ENCODE data around the gene ACAA2.
"Not testable (repeated sequence)": the region's sequence is repeated elsewhere in the genome, so short reads cannot be mapped to it uniquely, and the experiment has no call there.

Gene ACAA2

GRCh38 chr18:49812286-49813068 is 856 bp downstream of the ACAA2 start:
- TF ChIP-seq, protein P1, sequence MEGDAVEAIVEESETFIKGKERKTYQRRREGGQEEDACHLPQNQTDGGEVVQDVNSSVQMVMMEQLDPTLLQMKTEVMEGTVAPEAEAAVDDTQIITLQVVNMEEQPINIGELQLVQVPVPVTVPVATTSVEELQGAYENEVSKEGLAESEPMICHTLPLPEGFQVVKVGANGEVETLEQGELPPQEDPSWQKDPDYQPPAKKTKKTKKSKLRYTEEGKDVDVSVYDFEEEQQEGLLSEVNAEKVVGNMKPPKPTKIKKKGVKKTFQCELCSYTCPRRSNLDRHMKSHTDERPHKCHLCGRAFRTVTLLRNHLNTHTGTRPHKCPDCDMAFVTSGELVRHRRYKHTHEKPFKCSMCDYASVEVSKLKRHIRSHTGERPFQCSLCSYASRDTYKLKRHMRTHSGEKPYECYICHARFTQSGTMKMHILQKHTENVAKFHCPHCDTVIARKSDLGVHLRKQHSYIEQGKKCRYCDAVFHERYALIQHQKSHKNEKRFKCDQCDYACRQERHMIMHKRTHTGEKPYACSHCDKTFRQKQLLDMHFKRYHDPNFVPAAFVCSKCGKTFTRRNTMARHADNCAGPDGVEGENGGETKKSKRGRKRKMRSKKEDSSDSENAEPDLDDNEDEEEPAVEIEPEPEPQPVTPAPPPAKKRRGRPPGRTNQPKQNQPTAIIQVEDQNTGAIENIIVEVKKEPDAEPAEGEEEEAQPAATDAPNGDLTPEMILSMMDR (IDR thresholded peaks at IDR 0.05; ENCODE audit: low read depth, low read length) = no peak
- H3K4me3 ChIP-seq (ENCODE audit: low read depth, low read length) = peak overlapping the region; percentile 71

DNA sequence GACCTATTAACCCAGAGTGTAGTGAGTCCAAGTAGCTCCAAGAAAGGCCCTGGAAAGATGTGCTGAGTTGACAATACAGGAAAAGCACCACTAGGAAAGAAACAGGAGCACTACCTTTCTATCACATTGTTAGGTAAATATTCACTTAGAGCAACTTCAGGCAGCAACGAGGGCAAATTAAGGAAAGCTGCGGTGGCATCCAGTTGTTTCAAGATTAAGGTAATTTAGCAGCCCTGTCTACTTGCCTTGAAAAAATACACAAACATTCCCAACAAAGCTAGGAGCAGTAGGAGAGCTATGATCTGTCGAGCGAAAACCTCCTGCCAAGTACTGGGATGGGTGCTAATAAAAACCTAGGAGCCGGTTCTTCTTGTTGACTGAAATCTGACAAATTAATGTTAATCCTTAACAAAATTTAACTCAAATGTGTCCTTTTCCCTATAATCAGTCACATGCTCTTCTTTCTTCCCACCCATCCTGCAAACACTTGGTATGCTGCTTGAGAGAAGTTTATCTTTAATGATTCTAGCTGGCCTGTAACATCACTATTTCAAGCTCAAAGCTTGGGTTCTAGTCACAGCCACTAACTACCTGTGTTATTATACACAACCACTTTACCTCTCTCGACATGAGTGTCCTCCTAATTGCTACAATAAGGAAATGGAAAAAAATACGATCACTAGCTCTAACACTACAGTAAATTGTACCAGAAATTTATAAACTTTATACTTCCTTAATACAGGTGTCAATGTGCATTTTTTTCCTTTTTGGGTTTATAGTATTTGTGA is 2.0 kb downstream of the ACAA2 start:
- TF ChIP-seq, protein P1 (IDR thresholded peaks at IDR 0.05; ENCODE audit: low read depth, low read length) = no peak
- no peak overlapping the region for H3K4me3 ChIP-seq (ENCODE audit: low read depth, low read length)

DNA sequence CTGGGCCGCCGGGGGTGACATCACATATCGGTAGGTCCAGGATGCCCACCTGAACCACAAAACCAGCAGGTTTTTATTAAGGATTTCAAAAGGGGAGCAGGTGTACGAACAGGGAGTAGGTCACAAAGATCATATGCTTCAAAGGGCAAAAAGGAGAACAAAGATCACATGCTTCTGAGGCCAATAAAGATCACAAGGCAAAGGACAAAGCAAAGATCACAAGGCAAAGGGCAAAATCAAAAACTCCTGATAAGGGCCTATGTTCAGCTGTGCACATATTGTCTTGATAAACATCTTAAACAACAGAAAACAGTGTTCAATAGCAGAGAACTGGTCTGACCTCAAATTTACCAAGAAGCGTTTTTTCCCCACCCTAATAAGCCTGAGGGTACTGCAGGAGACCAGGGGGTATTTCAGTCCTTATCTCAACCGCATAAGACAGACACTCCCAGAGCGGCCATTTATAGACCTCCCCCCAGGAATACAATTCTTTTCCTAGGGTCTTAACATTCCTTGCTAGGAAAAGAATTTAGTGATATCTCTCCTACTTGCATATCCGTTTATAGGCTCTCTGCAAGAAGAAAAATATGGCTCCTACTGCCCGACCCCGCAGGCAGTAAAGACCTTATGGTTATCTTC is 4.7 kb downstream of the ACAA2 start:
- H3K4me3 ChIP-seq (ENCODE audit: low read depth, low read length) = not testable (repeated sequence)

DNA sequence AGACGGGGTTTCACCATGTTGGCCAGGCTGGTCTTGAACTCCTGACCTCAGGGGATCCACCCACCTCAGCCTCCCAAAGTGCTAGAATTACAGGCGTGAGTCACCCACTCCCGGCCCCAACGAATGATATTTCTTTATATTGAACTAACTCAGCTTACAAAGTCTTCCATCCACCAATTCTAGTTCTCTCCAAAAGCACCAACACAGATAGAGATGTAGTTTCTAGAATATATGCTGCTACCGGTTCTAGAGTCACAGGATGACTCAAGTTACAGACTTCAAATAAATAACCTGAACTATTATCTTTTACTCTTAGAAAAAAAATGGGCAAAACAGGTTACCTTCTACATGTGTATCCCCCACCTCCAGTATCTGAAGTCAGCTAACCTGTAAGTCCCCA is 9.2 kb downstream of the ACAA2 start:
- TF ChIP-seq, protein P1 (IDR thresholded peaks at IDR 0.05; ENCODE audit: low read depth, low read length) = no peak
- H3K4me3 ChIP-seq (ENCODE audit: low read depth, low read length) = no peak overlapping the region

- no peak overlapping the region for H3K4me3 ChIP-seq (ENCODE audit: low read depth, low read length)
- TF ChIP-seq, protein P1 (IDR thresholded peaks at IDR 0.05; ENCODE audit: low read depth, low read length) = no peak
Observed at GRCh38 chr18:49802623-49803022, 10.7 kb downstream of the ACAA2 start.

DNA sequence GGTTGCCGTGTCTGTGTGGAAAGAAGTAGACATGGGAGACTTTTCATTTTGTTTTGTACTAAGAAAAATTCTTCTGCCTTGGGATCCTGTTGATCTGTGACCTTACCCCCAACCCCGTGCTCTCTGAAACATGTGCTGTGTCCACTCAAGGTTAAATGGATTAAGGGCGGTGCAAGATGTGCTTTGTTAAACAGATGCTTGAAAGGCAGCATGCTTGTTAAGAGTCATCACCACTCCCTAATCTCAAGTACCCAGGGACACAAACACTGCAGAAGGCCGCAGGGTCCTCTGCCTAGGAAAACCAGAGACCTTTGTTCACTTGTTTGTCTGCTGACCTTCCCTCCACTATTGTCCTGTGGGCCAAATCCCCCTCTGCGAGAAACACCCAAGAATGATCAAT is 12.8 kb downstream of the ACAA2 start:
- not testable (repeated sequence) for H3K4me3 ChIP-seq (ENCODE audit: low read depth, low read length)

DNA sequence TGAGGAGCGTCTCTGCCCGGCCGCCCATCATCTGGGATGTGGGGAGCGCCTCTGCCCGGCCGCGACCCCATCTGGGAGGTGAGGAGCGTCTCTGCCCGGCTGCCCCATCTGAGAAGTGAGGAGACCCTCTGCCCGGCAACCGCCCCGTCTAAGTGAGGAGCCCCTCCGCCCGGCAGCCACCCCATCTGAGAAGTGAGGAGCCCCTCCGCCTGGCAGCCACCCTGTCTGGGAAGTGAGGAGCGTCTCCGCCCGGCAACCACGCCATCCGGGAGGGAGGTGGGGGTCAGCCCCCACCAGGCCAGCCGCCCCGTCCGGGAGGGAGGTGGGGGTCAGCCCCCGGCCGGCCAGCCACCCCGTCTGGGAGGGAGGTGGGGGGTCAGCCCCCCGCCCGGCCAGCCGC is 13.5 kb downstream of the ACAA2 start:
- not testable (repeated sequence) for H3K4me3 ChIP-seq (ENCODE audit: low read depth, low read length)

- TF ChIP-seq, protein P1 (IDR thresholded peaks at IDR 0.05; ENCODE audit: low read depth, low read length) = no peak
- no peak overlapping the region for H3K4me3 ChIP-seq (ENCODE audit: low read depth, low read length)
Observed at GRCh38 chr18:49798001-49798400, 15.3 kb downstream of the ACAA2 start.

All from WI38 (cell line).